ENCODE results near the gene QRFP. TPM values are rescaled to one million over a fixed set of nuclear protein-coding genes. Genes with fewer than 3 reads are reported as not detected.

Gene QRFP
- total and polyA plus RNA-seq, 5 donors from 2014 or later, result not detected

- Histone ChIP-seq H3K27me3 (ENCODE audit: control insufficient read depth, insufficient read depth, low read length) (no peaks in the 10 kb centered on the region), H3K4me1 (ENCODE audit: control insufficient read depth, insufficient read depth, low read length, poor library complexity, severe bottlenecking) (no peaks in the 10 kb centered on the region), H3K27ac (ENCODE audit: insufficient read depth, low read length, poor library complexity, severe bottlenecking) (no peak overlapping the region), H3K9me3 (ENCODE audit: control insufficient read depth in 2 of 2, low read length in 2 of 2) (no peaks in the 10 kb centered on the region), H3K36me3 (ENCODE audit: control insufficient read depth, insufficient read depth, low read length) (peaks cover 46% of the 10 kb centered on the region), H3K4me3 (ENCODE audit: low read depth, low read length) (no peak overlapping the region)
- DNase-seq (no peak), ATAC-seq (ENCODE audit: low read depth in 2 of 2) (no peak)
- no peaks in the 10 kb centered on the region for H3K27me3 Mint-ChIP-seq
- no peak overlapping the region for H3K27ac Mint-ChIP-seq
- H3K9me3 Mint-ChIP-seq, result no peaks in the 10 kb centered on the region
- H3K4me3 Mint-ChIP-seq, result no peak overlapping the region
- peaks cover 33% of the 10 kb centered on the region for H3K36me3 Mint-ChIP-seq
- H3K4me1 Mint-ChIP-seq, result peaks cover 0 to 3% (median 0%) of the 10 kb centered on the region in 4 donors
Measured at GRCh38 chr9:130882696-130883225, 13.9 kb downstream of the QRFP start.

GRCh38 chr9:130881516-130881915, 15.1 kb downstream of the QRFP start:
- H3K36me3 Mint-ChIP-seq, result peaks cover 28% of the 10 kb centered on the region
- H3K27ac Mint-ChIP-seq, result no peak overlapping the region
- Histone ChIP-seq H3K27me3 (ENCODE audit: control insufficient read depth, insufficient read depth, low read length) (no peaks in the 10 kb centered on the region), H3K4me3 (ENCODE audit: low read depth, low read length) (no peak overlapping the region), H3K27ac (ENCODE audit: insufficient read depth, low read length, poor library complexity, severe bottlenecking) (no peak overlapping the region), H3K4me1 (ENCODE audit: control insufficient read depth, insufficient read depth, low read length, poor library complexity, severe bottlenecking) (no peaks in the 10 kb centered on the region), H3K9me3 (ENCODE audit: control insufficient read depth in 2 of 2, low read length in 2 of 2) (no peaks in the 10 kb centered on the region), H3K36me3 (ENCODE audit: control insufficient read depth, insufficient read depth, low read length) (peaks cover 46% of the 10 kb centered on the region)
- no peaks in the 10 kb centered on the region for H3K4me1 Mint-ChIP-seq
- ATAC-seq (ENCODE audit: low read depth in 2 of 2), result no peak
- DNase-seq, result no peak
- no peaks in the 10 kb centered on the region for H3K9me3 Mint-ChIP-seq
- no peaks in the 10 kb centered on the region for H3K27me3 Mint-ChIP-seq
- H3K4me3 Mint-ChIP-seq, result no peak overlapping the region

GRCh38 chr9:130880599-130881220, 15.9 kb downstream of the QRFP start:
- Mint-ChIP-seq H3K36me3 (peaks cover 28% of the 10 kb centered on the region), H3K9me3 (no peaks in the 10 kb centered on the region), H3K27me3 (no peaks in the 10 kb centered on the region), H3K27ac (no peak overlapping the region), H3K4me3 (no peak overlapping the region), H3K4me1 (no peaks in the 10 kb centered on the region)
- no peak for ATAC-seq (ENCODE audit: low read depth in 2 of 2)
- no peaks in the 10 kb centered on the region for H3K27me3 ChIP-seq (ENCODE audit: control insufficient read depth, insufficient read depth, low read length)
- no peaks in the 10 kb centered on the region for H3K4me1 ChIP-seq (ENCODE audit: control insufficient read depth, insufficient read depth, low read length, poor library complexity, severe bottlenecking)
- no peak overlapping the region for H3K4me3 ChIP-seq (ENCODE audit: low read depth, low read length)
- H3K9me3 ChIP-seq (ENCODE audit: control insufficient read depth in 2 of 2, low read length in 2 of 2), result no peaks in the 10 kb centered on the region
- H3K36me3 ChIP-seq (ENCODE audit: control insufficient read depth, insufficient read depth, low read length), result peaks cover 46% of the 10 kb centered on the region
- H3K27ac ChIP-seq (ENCODE audit: insufficient read depth, low read length, poor library complexity, severe bottlenecking), result no peak overlapping the region
- DNase-seq, result no peak

GRCh38 chr9:130879863-130880411, 16.7 kb downstream of the QRFP start:
- Mint-ChIP-seq H3K27ac (no peak overlapping the region), H3K36me3 (peaks cover 31% of the 10 kb centered on the region), H3K4me3 (no peak overlapping the region), H3K4me1 (no peaks in the 10 kb centered on the region), H3K27me3 (no peaks in the 10 kb centered on the region), H3K9me3 (no peaks in the 10 kb centered on the region)
- Histone ChIP-seq H3K27ac (ENCODE audit: insufficient read depth, low read length, poor library complexity, severe bottlenecking) (no peak overlapping the region), H3K9me3 (ENCODE audit: control insufficient read depth in 2 of 2, low read length in 2 of 2) (no peaks in the 10 kb centered on the region), H3K4me1 (ENCODE audit: control insufficient read depth, insufficient read depth, low read length, poor library complexity, severe bottlenecking) (no peaks in the 10 kb centered on the region), H3K4me3 (ENCODE audit: low read depth, low read length) (no peak overlapping the region), H3K36me3 (ENCODE audit: control insufficient read depth, insufficient read depth, low read length) (peaks cover 45% of the 10 kb centered on the region), H3K27me3 (ENCODE audit: control insufficient read depth, insufficient read depth, low read length) (no peaks in the 10 kb centered on the region)
- ATAC-seq (ENCODE audit: low read depth in 2 of 2) (no peak), DNase-seq (no peak)

- H3K27me3 ChIP-seq (ENCODE audit: control insufficient read depth, insufficient read depth, low read length), result no peaks in the 10 kb centered on the region
- H3K27me3 Mint-ChIP-seq, result no peaks in the 10 kb centered on the region
- no peak overlapping the region for H3K4me3 ChIP-seq (ENCODE audit: low read depth, low read length)
- H3K9me3 Mint-ChIP-seq, result no peaks in the 10 kb centered on the region
- no peak for ATAC-seq (ENCODE audit: low read depth in 2 of 2)
- H3K9me3 ChIP-seq (ENCODE audit: control insufficient read depth in 2 of 2, low read length in 2 of 2), result no peaks in the 10 kb centered on the region
- no peaks in the 10 kb centered on the region for H3K4me1 ChIP-seq (ENCODE audit: control insufficient read depth, insufficient read depth, low read length, poor library complexity, severe bottlenecking)
- H3K36me3 Mint-ChIP-seq, result peaks cover 43% of the 10 kb centered on the region
- no peak for DNase-seq
- no peaks in the 10 kb centered on the region for H3K4me1 Mint-ChIP-seq
- peaks cover 49% of the 10 kb centered on the region for H3K36me3 ChIP-seq (ENCODE audit: control insufficient read depth, insufficient read depth, low read length)
- no peak overlapping the region for H3K27ac ChIP-seq (ENCODE audit: insufficient read depth, low read length, poor library complexity, severe bottlenecking)
- H3K27ac Mint-ChIP-seq, result no peak overlapping the region
- H3K4me3 Mint-ChIP-seq, result no peak overlapping the region
Measured at GRCh38 chr9:130878295-130878694, 18.3 kb downstream of the QRFP start.

DNA sequence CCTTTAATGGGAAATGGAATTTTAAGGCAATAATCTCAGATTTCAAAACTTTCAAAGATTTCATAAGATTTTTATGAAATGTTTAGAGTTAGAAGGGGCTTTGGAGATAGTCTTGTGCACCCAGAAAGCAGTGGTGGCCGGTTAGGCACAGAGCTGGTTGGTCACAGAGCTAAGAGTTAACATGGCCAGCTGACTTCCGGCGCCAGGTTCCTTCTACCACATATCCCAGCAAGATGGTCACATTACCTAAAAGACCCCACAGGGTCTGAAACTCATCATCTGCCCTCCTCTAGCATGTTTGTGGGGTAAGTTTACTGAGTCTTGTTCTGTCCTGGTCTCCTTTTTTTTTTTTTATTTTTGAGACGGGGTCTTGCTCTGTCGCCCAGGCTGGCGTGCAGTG, 19.3 kb downstream of the QRFP start:
- peaks cover 58% of the 10 kb centered on the region for H3K36me3 ChIP-seq (ENCODE audit: control insufficient read depth, insufficient read depth, low read length)
- no peak overlapping the region for H3K4me3 ChIP-seq (ENCODE audit: low read depth, low read length)
- H3K27me3 Mint-ChIP-seq, result no peaks in the 10 kb centered on the region
- no peak overlapping the region for H3K27ac Mint-ChIP-seq
- H3K4me1 Mint-ChIP-seq, result no peaks in the 10 kb centered on the region
- H3K4me1 ChIP-seq (ENCODE audit: control insufficient read depth, insufficient read depth, low read length, poor library complexity, severe bottlenecking), result no peaks in the 10 kb centered on the region
- H3K9me3 Mint-ChIP-seq, result no peaks in the 10 kb centered on the region
- H3K27ac ChIP-seq (ENCODE audit: insufficient read depth, low read length, poor library complexity, severe bottlenecking), result no peak overlapping the region
- ATAC-seq (ENCODE audit: low read depth in 2 of 2) (no peak), DNase-seq (no peak)
- peaks cover 52% of the 10 kb centered on the region for H3K36me3 Mint-ChIP-seq
- H3K9me3 ChIP-seq (ENCODE audit: control insufficient read depth in 2 of 2, low read length in 2 of 2), result no peaks in the 10 kb centered on the region
- no peaks in the 10 kb centered on the region for H3K27me3 ChIP-seq (ENCODE audit: control insufficient read depth, insufficient read depth, low read length)
- peak overlapping the region in 1 of 4 donors; percentile 90 for H3K4me3 Mint-ChIP-seq

- H3K4me3 ChIP-seq (ENCODE audit: low read depth, low read length), result no peak overlapping the region
- DNase-seq, result no peak
- H3K4me1 ChIP-seq (ENCODE audit: control insufficient read depth, insufficient read depth, low read length, poor library complexity, severe bottlenecking), result no peaks in the 10 kb centered on the region
- Mint-ChIP-seq H3K4me3 (no peak overlapping the region), H3K4me1 (peaks cover 0 to 7% (median 1%) of the 10 kb centered on the region in 4 donors), H3K27me3 (no peaks in the 10 kb centered on the region), H3K36me3 (peaks cover 45% of the 10 kb centered on the region), H3K27ac (no peak overlapping the region), H3K9me3 (no peaks in the 10 kb centered on the region)
- ATAC-seq (ENCODE audit: low read depth in 2 of 2), result no peak
- H3K36me3 ChIP-seq (ENCODE audit: control insufficient read depth, insufficient read depth, low read length), result peaks cover 43% of the 10 kb centered on the region
- H3K9me3 ChIP-seq (ENCODE audit: control insufficient read depth in 2 of 2, low read length in 2 of 2), result no peaks in the 10 kb centered on the region
- H3K27me3 ChIP-seq (ENCODE audit: control insufficient read depth, insufficient read depth, low read length), result no peaks in the 10 kb centered on the region
- H3K27ac ChIP-seq (ENCODE audit: insufficient read depth, low read length, poor library complexity, severe bottlenecking), result no peak overlapping the region
Measured at GRCh38 chr9:130874783-130875182, 21.8 kb downstream of the QRFP start.

DNA sequence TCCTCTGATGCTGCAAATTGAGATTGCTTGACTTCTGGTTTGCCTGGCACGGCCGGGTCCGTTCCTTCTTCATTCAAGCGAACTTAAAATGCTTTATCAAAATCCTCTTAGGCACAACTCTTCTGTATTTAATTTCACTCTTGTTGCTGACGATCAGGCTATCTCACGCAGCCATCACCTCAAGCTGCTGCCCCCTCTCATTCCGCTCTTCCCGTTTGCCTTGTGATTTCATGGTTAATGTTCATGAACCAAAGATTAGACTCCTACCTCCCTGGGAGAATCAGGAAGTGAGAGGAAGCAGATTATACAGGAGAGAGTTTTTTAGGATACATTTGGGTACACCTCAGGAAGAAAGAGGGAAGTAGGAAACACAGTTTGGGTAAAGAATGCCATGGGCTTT, 22.6 kb downstream of the QRFP start:
- Mint-ChIP-seq H3K4me1 (peaks cover 0 to 7% (median 1%) of the 10 kb centered on the region in 4 donors), H3K36me3 (peaks cover 38% of the 10 kb centered on the region), H3K27me3 (no peaks in the 10 kb centered on the region), H3K9me3 (no peaks in the 10 kb centered on the region), H3K4me3 (no peak overlapping the region), H3K27ac (no peak overlapping the region)
- no peak for ATAC-seq (ENCODE audit: low read depth in 2 of 2)
- no peak for DNase-seq
- Histone ChIP-seq H3K27me3 (ENCODE audit: control insufficient read depth, insufficient read depth, low read length) (no peaks in the 10 kb centered on the region), H3K4me3 (ENCODE audit: low read depth, low read length) (no peak overlapping the region), H3K36me3 (ENCODE audit: control insufficient read depth, insufficient read depth, low read length) (peaks cover 36% of the 10 kb centered on the region), H3K4me1 (ENCODE audit: control insufficient read depth, insufficient read depth, low read length, poor library complexity, severe bottlenecking) (no peaks in the 10 kb centered on the region), H3K27ac (ENCODE audit: insufficient read depth, low read length, poor library complexity, severe bottlenecking) (no peak overlapping the region), H3K9me3 (ENCODE audit: control insufficient read depth in 2 of 2, low read length in 2 of 2) (no peaks in the 10 kb centered on the region)
